ENCODE measurements around the gene TOM1. TPM values are rescaled to one million over a fixed set of nuclear protein-coding genes. Genes with fewer than 3 reads are reported as not detected.

TOM1 gene
- total RNA-seq, 1 experiment from 2014 or later, result 22.3 TPM

DNA sequence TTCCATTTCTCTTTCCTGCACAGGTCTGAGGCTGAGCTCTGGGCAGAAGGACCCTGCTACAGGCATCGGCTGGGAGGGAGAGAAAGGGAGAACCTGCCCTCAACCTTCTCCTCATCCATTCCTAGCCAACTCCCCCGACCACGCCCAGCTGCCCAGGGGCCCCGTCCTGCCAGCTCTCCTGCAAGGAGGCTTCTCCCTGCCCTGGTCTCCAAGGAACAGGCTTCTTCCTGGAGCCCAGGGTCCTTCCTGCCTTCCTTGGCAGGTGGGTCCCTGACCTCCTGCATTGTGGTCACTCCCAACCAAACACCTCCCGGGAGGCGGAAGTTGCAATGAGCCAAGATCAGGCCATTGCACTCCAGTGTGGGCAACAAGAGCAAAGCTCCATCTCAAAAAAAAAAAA lies 68.7 kb downstream of the TOM1 start:
- Mint-ChIP-seq H3K27me3 (ENCODE audit: low read depth) (peaks cover 3% of the 10 kb centered on the region), H3K27ac (no peak overlapping the region), H3K36me3 (ENCODE audit: insufficient read depth in 1 of 3, low read depth in 3 of 3) (no peaks in the 10 kb centered on the region), H3K4me3 (no peak overlapping the region), H3K4me1 (peaks cover 13 to 20% of the 10 kb centered on the region in 2 experiments), H3K9me3 (no peaks in the 10 kb centered on the region; a peak in 1 of 5 replicates)
- H3K4ac ChIP-seq (ENCODE audit: low read depth, low read length), result no peak overlapping the region
- H3K14ac ChIP-seq (ENCODE audit: insufficient read depth, low read length), result no peak overlapping the region
- H3K4me1 ChIP-seq (ENCODE audit: insufficient read depth, low read length), result no peaks in the 10 kb centered on the region
- H4K8ac ChIP-seq (replicated peaks; ENCODE audit: insufficient read length, low read depth, low read length), result no peak overlapping the region
- H2BK20ac ChIP-seq (ENCODE audit: low read depth, low read length, poor library complexity, severe bottlenecking), result no peak overlapping the region
- no peak overlapping the region for H2BK120ac ChIP-seq (ENCODE audit: low read depth, low read length, poor library complexity, severe bottlenecking)
- H2AFZ ChIP-seq (ENCODE audit: low read length), result no peak overlapping the region
- H3K56ac ChIP-seq (ENCODE audit: insufficient read length, low read depth, low read length), result no peak overlapping the region
- H2BK12ac ChIP-seq (ENCODE audit: insufficient read length, low read depth, low read length), result no peak overlapping the region
- no peaks in the 10 kb centered on the region for H3K79me1 ChIP-seq (ENCODE audit: insufficient read depth, low read depth, low read length, poor library complexity, severe bottlenecking)
- no peak overlapping the region for H3K9ac ChIP-seq (ENCODE audit: extremely low read depth, insufficient read length, low read length)
- no peak overlapping the region for H2AK5ac ChIP-seq (ENCODE audit: insufficient read length, low read length)
- no peaks in the 10 kb centered on the region for H3K9me3 ChIP-seq (ENCODE audit: control insufficient read depth, low read depth, low read length)
- H3T11ph ChIP-seq (ENCODE audit: low read length), result no peak overlapping the region
- WGBS (ENCODE audit: extremely low coverage, insufficient read length, low lambda C conversion rate), result no CpG with 5 or more reads among the region's 6 CpGs
- no peak overlapping the region for H3K27ac ChIP-seq (ENCODE audit: insufficient read length, low read depth, low read length)
- H4K91ac ChIP-seq (ENCODE audit: insufficient read length, low read depth, low read length), result no peak overlapping the region
- H4K5ac ChIP-seq (ENCODE audit: insufficient read length, low read depth, low read length), result no peak overlapping the region
- H3K27me3 ChIP-seq (ENCODE audit: insufficient read depth, low read length), result no peaks in the 10 kb centered on the region
- no peak for DNase-seq
- no peaks in the 10 kb centered on the region for H3K79me2 ChIP-seq (ENCODE audit: insufficient read depth, low read length)
- H3K23ac ChIP-seq (ENCODE audit: insufficient read length, low read depth, low read length), result no peak overlapping the region
- TF ChIP-seq, protein P1, sequence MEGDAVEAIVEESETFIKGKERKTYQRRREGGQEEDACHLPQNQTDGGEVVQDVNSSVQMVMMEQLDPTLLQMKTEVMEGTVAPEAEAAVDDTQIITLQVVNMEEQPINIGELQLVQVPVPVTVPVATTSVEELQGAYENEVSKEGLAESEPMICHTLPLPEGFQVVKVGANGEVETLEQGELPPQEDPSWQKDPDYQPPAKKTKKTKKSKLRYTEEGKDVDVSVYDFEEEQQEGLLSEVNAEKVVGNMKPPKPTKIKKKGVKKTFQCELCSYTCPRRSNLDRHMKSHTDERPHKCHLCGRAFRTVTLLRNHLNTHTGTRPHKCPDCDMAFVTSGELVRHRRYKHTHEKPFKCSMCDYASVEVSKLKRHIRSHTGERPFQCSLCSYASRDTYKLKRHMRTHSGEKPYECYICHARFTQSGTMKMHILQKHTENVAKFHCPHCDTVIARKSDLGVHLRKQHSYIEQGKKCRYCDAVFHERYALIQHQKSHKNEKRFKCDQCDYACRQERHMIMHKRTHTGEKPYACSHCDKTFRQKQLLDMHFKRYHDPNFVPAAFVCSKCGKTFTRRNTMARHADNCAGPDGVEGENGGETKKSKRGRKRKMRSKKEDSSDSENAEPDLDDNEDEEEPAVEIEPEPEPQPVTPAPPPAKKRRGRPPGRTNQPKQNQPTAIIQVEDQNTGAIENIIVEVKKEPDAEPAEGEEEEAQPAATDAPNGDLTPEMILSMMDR (conservative IDR thresholded peaks at IDR 0.05), result no peak
- H3K18ac ChIP-seq (ENCODE audit: insufficient read length, low read depth, low read length), result no peak overlapping the region
- H2BK5ac ChIP-seq (ENCODE audit: insufficient read length, low read length), result no peak overlapping the region
- no peaks in the 10 kb centered on the region for H3K23me2 ChIP-seq (ENCODE audit: insufficient read length, low read depth, low read length, poor library complexity, severe bottlenecking)
- H4K20me1 ChIP-seq (ENCODE audit: control insufficient read depth, insufficient read depth, insufficient read length), result no peaks in the 10 kb centered on the region
- no peak overlapping the region for H2BK15ac ChIP-seq (ENCODE audit: low read depth, low read length)
- H3K4me2 ChIP-seq (ENCODE audit: insufficient read depth, insufficient read length, low read length), result no peak overlapping the region
